Measurements from ENCODE around the gene NKAIN4. TPM values are rescaled to one million over a fixed set of nuclear protein-coding genes. Genes with fewer than 3 reads are reported as not detected.
"Not testable (repeated sequence)": the region's sequence is repeated elsewhere in the genome, so short reads cannot be mapped to it uniquely, and the experiment has no call there.

NKAIN4 gene
- total RNA-seq, 1 donor from 2014 or later: not detected

- intact Hi-C loops (cut with micrococcal nuclease): no loop called here
Observed at GRCh38 chr20:63258781-63259180, 4.5 kb upstream of the NKAIN4 start.

GRCh38 chr20:63257629-63258028 is 3.4 kb upstream of the NKAIN4 start:
- intact Hi-C loops (cut with micrococcal nuclease): no loop called here

- intact Hi-C loops (cut with micrococcal nuclease): no loop called here
Observed at GRCh38 chr20:63256954-63257353, 2.7 kb upstream of the NKAIN4 start.

- intact Hi-C loops (cut with micrococcal nuclease): no loop called here
Observed at GRCh38 chr20:63255931-63256704, 1.9 kb upstream of the NKAIN4 start.

- intact Hi-C loops (cut with micrococcal nuclease): no loop called here
Observed at GRCh38 chr20:63254606-63255384, 532 bp upstream of the NKAIN4 start.

GRCh38 chr20:63253438-63254231 is 628 bp downstream of the NKAIN4 start:
- intact Hi-C loops (cut with micrococcal nuclease): no loop called here

- intact Hi-C loops (cut with micrococcal nuclease): no loop called here
Observed at GRCh38 chr20:63253065-63253437, 1.2 kb downstream of the NKAIN4 start.

GRCh38 chr20:63252284-63252711 is 2.0 kb downstream of the NKAIN4 start:
- intact Hi-C loops (cut with micrococcal nuclease): no loop called here

- intact Hi-C loops (cut with micrococcal nuclease): not testable (repeated sequence)
Observed at GRCh38 chr20:63251350-63251749, 2.9 kb downstream of the NKAIN4 start.

- intact Hi-C loops (cut with micrococcal nuclease): no loop called here
Observed at GRCh38 chr20:63249891-63250290, 4.4 kb downstream of the NKAIN4 start.

- intact Hi-C loops (cut with micrococcal nuclease): no loop called here
Observed at GRCh38 chr20:63248835-63249591, 5.2 kb downstream of the NKAIN4 start.

GRCh38 chr20:63247671-63248228 is 6.5 kb downstream of the NKAIN4 start:
- intact Hi-C loops (cut with micrococcal nuclease): no loop called here

GRCh38 chr20:63246490-63247288 is 7.6 kb downstream of the NKAIN4 start:
- intact Hi-C loops (cut with micrococcal nuclease): no loop called here

GRCh38 chr20:63244468-63244867 is 9.8 kb downstream of the NKAIN4 start:
- intact Hi-C loops (cut with micrococcal nuclease): no loop called here

- intact Hi-C loops (cut with micrococcal nuclease): no loop called here
Observed at GRCh38 chr20:63243604-63244247, 10.5 kb downstream of the NKAIN4 start.

GRCh38 chr20:63242736-63243135 is 11.5 kb downstream of the NKAIN4 start:
- intact Hi-C loops (cut with micrococcal nuclease): no loop called here

GRCh38 chr20:63241272-63241671 is 13.0 kb downstream of the NKAIN4 start:
- intact Hi-C loops (cut with micrococcal nuclease): no loop called here

- intact Hi-C loops (cut with micrococcal nuclease): no loop called here
Observed at GRCh38 chr20:63240004-63240403, 14.3 kb downstream of the NKAIN4 start.

- intact Hi-C loops (cut with micrococcal nuclease): no loop called here
Observed at GRCh38 chr20:63239431-63239830, 14.8 kb downstream of the NKAIN4 start.
